Mammary epithelial cell (primary cell): ENCODE data around the gene TKFC.

Experiments
- EZH2 ChIP-seq: IDR thresholded peaks from 2 replicates; pipeline ENCODE4 v1.6.1; 2012; ENCODE audit warnings: low read length, inconsistent platforms, borderline replicate concordance
- TF ChIP-seq, protein P1 (sequence below), 2 donors: IDR thresholded peaks in 1 of 2; conservative IDR thresholded peaks in 1 of 2; 2 replicates each; pipeline ENCODE4 v1.5.1; 2011 to 2012; ENCODE audit warnings: inconsistent platforms in 2 of 2, low read length in 2 of 2, mild to moderate bottlenecking in 2 of 2, control low read depth in 1 of 2, low read depth in 1 of 2; ENCODE audit not compliant: insufficient read depth in 1 of 2; ENCODE audit errors: extremely low read depth in 1 of 2

DNA sequence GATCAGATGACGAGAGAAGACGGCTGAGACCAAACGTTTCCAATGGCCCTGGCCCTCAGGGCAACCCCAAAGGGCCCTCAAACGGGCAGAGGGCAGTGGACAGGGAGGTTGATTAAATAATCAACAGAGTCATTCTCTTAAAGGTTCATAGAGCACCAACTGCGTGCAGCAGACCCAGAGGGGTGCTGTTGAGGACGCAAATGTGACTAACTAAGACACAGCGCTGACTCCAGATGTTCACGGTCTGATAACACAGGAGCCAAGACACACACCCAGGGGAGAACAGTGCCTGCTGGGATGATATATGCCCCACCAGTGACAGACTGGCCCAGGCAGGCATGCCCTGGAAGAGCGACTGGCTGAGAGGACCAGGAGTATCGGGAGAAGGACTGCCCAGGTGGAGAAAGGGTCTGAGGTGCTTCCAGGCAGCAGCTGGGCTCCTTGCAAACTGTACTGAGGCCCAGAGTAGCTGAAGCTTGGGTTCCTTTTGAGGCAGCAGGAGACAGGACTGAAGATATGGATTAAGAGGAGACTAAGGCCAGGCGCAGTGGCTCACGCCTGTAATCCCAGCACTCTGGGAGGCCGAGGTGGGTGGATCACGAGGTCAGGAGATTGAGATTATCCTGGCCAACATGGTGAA, 45.6 kb upstream of the TKFC start:
- TF ChIP-seq, protein P1, sequence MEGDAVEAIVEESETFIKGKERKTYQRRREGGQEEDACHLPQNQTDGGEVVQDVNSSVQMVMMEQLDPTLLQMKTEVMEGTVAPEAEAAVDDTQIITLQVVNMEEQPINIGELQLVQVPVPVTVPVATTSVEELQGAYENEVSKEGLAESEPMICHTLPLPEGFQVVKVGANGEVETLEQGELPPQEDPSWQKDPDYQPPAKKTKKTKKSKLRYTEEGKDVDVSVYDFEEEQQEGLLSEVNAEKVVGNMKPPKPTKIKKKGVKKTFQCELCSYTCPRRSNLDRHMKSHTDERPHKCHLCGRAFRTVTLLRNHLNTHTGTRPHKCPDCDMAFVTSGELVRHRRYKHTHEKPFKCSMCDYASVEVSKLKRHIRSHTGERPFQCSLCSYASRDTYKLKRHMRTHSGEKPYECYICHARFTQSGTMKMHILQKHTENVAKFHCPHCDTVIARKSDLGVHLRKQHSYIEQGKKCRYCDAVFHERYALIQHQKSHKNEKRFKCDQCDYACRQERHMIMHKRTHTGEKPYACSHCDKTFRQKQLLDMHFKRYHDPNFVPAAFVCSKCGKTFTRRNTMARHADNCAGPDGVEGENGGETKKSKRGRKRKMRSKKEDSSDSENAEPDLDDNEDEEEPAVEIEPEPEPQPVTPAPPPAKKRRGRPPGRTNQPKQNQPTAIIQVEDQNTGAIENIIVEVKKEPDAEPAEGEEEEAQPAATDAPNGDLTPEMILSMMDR (conservative IDR thresholded peaks at IDR 0.05 in 1 of 2, IDR thresholded peaks at IDR 0.05 in 1 of 2; ENCODE audit: extremely low read depth in 1 of 2, insufficient read depth in 1 of 2, low read depth in 1 of 2, low read length in 2 of 2): no peak
- TF ChIP-seq EZH2: no peak
